Stimulated activated CD8-positive, alpha-beta memory T cell treated with anti-CD3 and anti-CD28 coated beads, Interleukin-2, amount 100 ng/mL, for 48 hours (primary cell): ENCODE measurements around the gene CD300LG.
"Not testable (repeated sequence)": the region's sequence is repeated elsewhere in the genome, so short reads cannot be mapped to it uniquely, and the experiment has no call there.

ENCODE experiments used
- DNase-seq, 2 donors: peaks; one replicate each; pipeline ENCODE4 v3.0.0-alpha.2; 2020; ENCODE audit warnings: low read depth in 2 of 2

The CD300LG gene

GRCh38 chr17:43853546-43853945, 6.6 kb downstream of the CD300LG start:
- DNase-seq = no peak

- DNase-seq = no peak
Measured at GRCh38 chr17:43854498-43854897, 7.5 kb downstream of the CD300LG start.

- no peak for DNase-seq
Measured at GRCh38 chr17:43855061-43855460, 8.1 kb downstream of the CD300LG start.

GRCh38 chr17:43856141-43856540, 9.2 kb downstream of the CD300LG start:
- no peak for DNase-seq

- DNase-seq = no peak
Measured at GRCh38 chr17:43857141-43857540, 10.2 kb downstream of the CD300LG start.

- DNase-seq = no peak
Measured at GRCh38 chr17:43857957-43858600, 11.1 kb downstream of the CD300LG start.

GRCh38 chr17:43860077-43860725, 13.2 kb downstream of the CD300LG start:
- no peak for DNase-seq

- DNase-seq = no peak
Measured at GRCh38 chr17:43860927-43861622, 14.1 kb downstream of the CD300LG start.

- DNase-seq = no peak
Measured at GRCh38 chr17:43861960-43862359, 15.0 kb downstream of the CD300LG start.

GRCh38 chr17:43864161-43864984, 17.4 kb downstream of the CD300LG start:
- no peak for DNase-seq

- no peak for DNase-seq
Measured at GRCh38 chr17:43868226-43868994, 21.4 kb downstream of the CD300LG start.

- not testable (repeated sequence) for DNase-seq
Measured at GRCh38 chr17:43869031-43869430, 22.1 kb downstream of the CD300LG start.

GRCh38 chr17:43871946-43872690, 25.1 kb downstream of the CD300LG start:
- no peak for DNase-seq

- DNase-seq = no peak
Measured at GRCh38 chr17:43873091-43873490, 26.1 kb downstream of the CD300LG start.

- no peak for DNase-seq
Measured at GRCh38 chr17:43873815-43874214, 26.8 kb downstream of the CD300LG start.

GRCh38 chr17:43874293-43874692, 27.3 kb downstream of the CD300LG start:
- no peak for DNase-seq

- DNase-seq = no peak
Measured at GRCh38 chr17:43875476-43876147, 28.6 kb downstream of the CD300LG start.

GRCh38 chr17:43877031-43877430, 30.1 kb downstream of the CD300LG start:
- no peak for DNase-seq

- no peak for DNase-seq
Measured at GRCh38 chr17:43877451-43878155, 30.6 kb downstream of the CD300LG start.
